ENCODE measurements around the gene LRIG1. TPM values are rescaled to one million over a fixed set of nuclear protein-coding genes. Genes with fewer than 3 reads are reported as not detected.

The LRIG1 gene
- total RNA-seq, 2 donors from 2014 or later = 121 to 131 TPM

- Histone ChIP-seq H3K27ac (no peak overlapping the region), H3K9me3 (no peaks in the 10 kb centered on the region), H3K4me3 (no peak overlapping the region), H3K36me3 (peaks cover 8% of the 10 kb centered on the region), H3K27me3 (replicated peaks; ENCODE audit: insufficient read depth) (no peaks in the 10 kb centered on the region), H3K4me1 (ENCODE audit: control insufficient read depth in 1 of 2, low read depth in 2 of 2) (peaks cover 0 to 1% of the 10 kb centered on the region in 2 donors)
- DNase-seq (ENCODE audit: low spot score) (no peak), ATAC-seq (ENCODE audit: insufficient number of reproducible peaks, low FRiP score, low read depth) (no peak)
- TF ChIP-seq, protein P1, sequence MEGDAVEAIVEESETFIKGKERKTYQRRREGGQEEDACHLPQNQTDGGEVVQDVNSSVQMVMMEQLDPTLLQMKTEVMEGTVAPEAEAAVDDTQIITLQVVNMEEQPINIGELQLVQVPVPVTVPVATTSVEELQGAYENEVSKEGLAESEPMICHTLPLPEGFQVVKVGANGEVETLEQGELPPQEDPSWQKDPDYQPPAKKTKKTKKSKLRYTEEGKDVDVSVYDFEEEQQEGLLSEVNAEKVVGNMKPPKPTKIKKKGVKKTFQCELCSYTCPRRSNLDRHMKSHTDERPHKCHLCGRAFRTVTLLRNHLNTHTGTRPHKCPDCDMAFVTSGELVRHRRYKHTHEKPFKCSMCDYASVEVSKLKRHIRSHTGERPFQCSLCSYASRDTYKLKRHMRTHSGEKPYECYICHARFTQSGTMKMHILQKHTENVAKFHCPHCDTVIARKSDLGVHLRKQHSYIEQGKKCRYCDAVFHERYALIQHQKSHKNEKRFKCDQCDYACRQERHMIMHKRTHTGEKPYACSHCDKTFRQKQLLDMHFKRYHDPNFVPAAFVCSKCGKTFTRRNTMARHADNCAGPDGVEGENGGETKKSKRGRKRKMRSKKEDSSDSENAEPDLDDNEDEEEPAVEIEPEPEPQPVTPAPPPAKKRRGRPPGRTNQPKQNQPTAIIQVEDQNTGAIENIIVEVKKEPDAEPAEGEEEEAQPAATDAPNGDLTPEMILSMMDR (IDR thresholded peaks at IDR 0.05) = no peak
Observed at GRCh38 chr3:66371432-66371831, 129.4 kb downstream of the LRIG1 start.

DNA sequence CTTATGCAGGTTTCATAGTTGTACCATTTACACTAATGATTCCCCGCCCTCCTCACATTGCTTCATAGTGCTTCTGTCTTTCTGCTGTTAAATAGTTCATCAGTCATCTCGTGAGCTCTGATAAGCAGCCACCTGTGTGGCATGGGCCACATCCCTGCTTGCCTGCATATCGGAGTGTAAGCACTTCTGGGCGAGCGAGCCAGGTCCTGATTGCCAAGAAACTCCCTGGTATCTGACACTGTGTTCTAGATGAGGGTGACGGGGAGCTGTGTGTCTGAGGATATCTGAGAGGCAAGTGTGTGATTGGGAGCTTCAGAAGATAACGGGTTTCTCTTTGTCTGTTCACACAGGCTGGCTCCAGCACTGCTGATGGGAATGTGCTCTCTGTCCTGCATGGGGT lies 130.6 kb downstream of the LRIG1 start:
- H3K4me1 ChIP-seq (ENCODE audit: control insufficient read depth in 1 of 2, low read depth in 2 of 2) = no peaks in the 10 kb centered on the region
- H3K27ac ChIP-seq = no peak overlapping the region
- H3K9me3 ChIP-seq = no peaks in the 10 kb centered on the region
- H3K36me3 ChIP-seq = peaks cover 8% of the 10 kb centered on the region
- H3K27me3 ChIP-seq (replicated peaks; ENCODE audit: insufficient read depth) = no peaks in the 10 kb centered on the region
- no peak overlapping the region for H3K4me3 ChIP-seq
- DNase-seq (ENCODE audit: low spot score) (no peak), ATAC-seq (ENCODE audit: insufficient number of reproducible peaks, low FRiP score, low read depth) (no peak)
- TF ChIP-seq, protein P1 (IDR thresholded peaks at IDR 0.05) = no peak

- Histone ChIP-seq H3K4me1 (ENCODE audit: control insufficient read depth in 1 of 2, low read depth in 2 of 2) (peaks cover 3% of the 10 kb centered on the region in 2 donors), H3K36me3 (peaks cover 4% of the 10 kb centered on the region), H3K27me3 (replicated peaks; ENCODE audit: insufficient read depth) (no peaks in the 10 kb centered on the region), H3K9me3 (no peaks in the 10 kb centered on the region), H3K4me3 (no peak overlapping the region), H3K27ac (no peak overlapping the region)
- TF ChIP-seq, protein P1 (IDR thresholded peaks at IDR 0.05) = no peak
- DNase-seq (ENCODE audit: low spot score) (no peak), ATAC-seq (ENCODE audit: insufficient number of reproducible peaks, low FRiP score, low read depth) (no peak)
Observed at GRCh38 chr3:66367979-66368378, 132.8 kb downstream of the LRIG1 start.

DNA sequence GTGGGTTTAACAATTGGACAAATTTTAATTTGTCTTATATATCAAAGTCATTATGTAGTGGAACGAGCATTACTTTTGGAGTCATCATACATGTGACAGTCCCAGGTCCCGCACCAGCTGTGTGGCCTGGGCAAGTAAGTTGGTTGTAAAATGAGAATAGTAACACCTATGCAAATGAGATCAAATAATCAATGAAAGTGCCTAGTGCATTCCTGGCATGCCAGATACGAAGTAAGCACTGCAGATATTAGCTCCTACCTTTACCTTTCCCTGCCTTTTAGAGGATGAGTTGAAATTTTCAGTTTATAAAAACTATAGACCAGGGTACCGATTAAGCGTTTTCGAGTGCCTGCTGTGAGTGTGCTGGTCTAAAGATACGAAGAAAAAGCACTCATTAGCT lies 134.1 kb downstream of the LRIG1 start:
- Histone ChIP-seq H3K9me3 (no peaks in the 10 kb centered on the region), H3K27ac (no peak overlapping the region), H3K4me3 (no peak overlapping the region), H3K27me3 (replicated peaks; ENCODE audit: insufficient read depth) (no peaks in the 10 kb centered on the region), H3K36me3 (no peaks in the 10 kb centered on the region), H3K4me1 (ENCODE audit: control insufficient read depth in 1 of 2, low read depth in 2 of 2) (peaks cover 8 to 15% of the 10 kb centered on the region in 2 donors)
- DNase-seq (ENCODE audit: low spot score) (no peak), ATAC-seq (ENCODE audit: insufficient number of reproducible peaks, low FRiP score, low read depth) (no peak)
- TF ChIP-seq, protein P1 (IDR thresholded peaks at IDR 0.05) = no peak

DNA sequence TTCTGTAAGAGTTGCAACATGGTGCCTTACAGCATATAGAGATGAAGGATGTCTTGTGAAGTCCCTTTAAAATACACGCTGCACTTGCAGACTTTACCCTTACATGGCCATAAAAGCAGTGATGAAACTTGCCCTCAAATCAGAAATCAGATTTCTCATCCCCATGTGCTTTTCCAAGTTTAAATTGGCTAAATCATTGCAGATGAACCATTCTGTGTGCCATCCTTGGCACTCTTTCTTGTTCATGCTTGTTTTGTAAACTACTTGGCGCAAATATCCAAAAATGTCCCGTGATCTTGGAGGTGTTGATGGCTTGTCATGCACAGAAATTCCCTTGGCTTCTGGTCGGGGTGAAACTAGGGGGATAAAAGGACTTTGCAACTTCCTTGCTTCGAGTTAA lies 135.7 kb downstream of the LRIG1 start:
- ATAC-seq (ENCODE audit: insufficient number of reproducible peaks, low FRiP score, low read depth) = no peak
- no peaks in the 10 kb centered on the region for H3K36me3 ChIP-seq

More for the DNA sequence above, 135.7 kb downstream of the LRIG1 start:
- no peak for DNase-seq (ENCODE audit: low spot score)
- peaks cover 8 to 19% of the 10 kb centered on the region in 2 donors for H3K4me1 ChIP-seq (ENCODE audit: control insufficient read depth in 1 of 2, low read depth in 2 of 2)
- H3K27me3 ChIP-seq (replicated peaks; ENCODE audit: insufficient read depth) = no peaks in the 10 kb centered on the region
- no peaks in the 10 kb centered on the region for H3K9me3 ChIP-seq
- H3K27ac ChIP-seq = no peak overlapping the region
- no peak overlapping the region for H3K4me3 ChIP-seq
- TF ChIP-seq, protein P1 (IDR thresholded peaks at IDR 0.05) = no peak

Measured in thoracic aorta (tissue), 2 donors.